LNCaP clone FGC (cell line): ENCODE measurements around the gene ALKBH4.

ENCODE experiments used
- DNase-seq: peaks from one replicate; pipeline ENCODE4 v3.0.0-alpha.2; 2011; ENCODE audit warnings: low read depth
- H3K4me3 ChIP-seq: 2 replicates; pipeline ENCODE4 v1.5.1; 2011; ENCODE audit warnings: mild to moderate bottlenecking, low read depth, low read length, control low read depth
- CTCF ChIP-seq: IDR thresholded peaks from 2 replicates; pipeline ENCODE4 v1.5.1; 2012; ENCODE audit warnings: mild to moderate bottlenecking; ENCODE audit not compliant: control insufficient read depth, insufficient read depth; ENCODE audit errors: extremely low read depth

Gene ALKBH4

GRCh38 chr7:102446387-102447156 lies 18.1 kb downstream of the ALKBH4 start:
- no peak for DNase-seq
- TF ChIP-seq CTCF: no peak
- no peak overlapping the region for H3K4me3 ChIP-seq

DNA sequence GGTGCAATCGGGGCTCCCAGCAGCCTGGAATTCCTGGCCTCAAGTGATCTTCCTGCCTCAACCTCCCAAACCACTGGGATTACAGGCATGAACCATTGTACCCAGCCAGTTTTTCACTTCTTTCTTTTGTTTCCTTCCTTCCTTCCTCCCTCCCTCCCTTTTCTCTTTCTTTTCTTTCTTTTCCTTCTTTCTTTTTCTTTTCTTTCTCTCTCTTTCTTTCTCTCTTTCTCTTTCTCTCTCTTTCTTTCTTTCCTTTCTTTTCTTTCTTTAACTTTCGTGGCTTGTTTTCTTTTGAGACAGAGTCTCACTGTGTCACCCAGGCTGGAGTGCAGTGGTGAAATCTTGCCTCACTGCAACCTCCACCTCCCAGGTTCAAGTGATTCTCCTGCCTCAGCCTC lies 19.0 kb downstream of the ALKBH4 start:
- no peak overlapping the region for H3K4me3 ChIP-seq
- no peak for DNase-seq
- TF ChIP-seq CTCF: no peak

- H3K4me3 ChIP-seq: no peak overlapping the region
- no peak for DNase-seq
- no peak for TF ChIP-seq CTCF
These were observed 19.5 kb downstream of the ALKBH4 start for GRCh38 chr7:102444961-102445673.

- DNase-seq: no peak
- no peak for TF ChIP-seq CTCF
- H3K4me3 ChIP-seq: no peak overlapping the region
These were observed 24.5 kb downstream of the ALKBH4 start for GRCh38 chr7:102439963-102440795.

DNA sequence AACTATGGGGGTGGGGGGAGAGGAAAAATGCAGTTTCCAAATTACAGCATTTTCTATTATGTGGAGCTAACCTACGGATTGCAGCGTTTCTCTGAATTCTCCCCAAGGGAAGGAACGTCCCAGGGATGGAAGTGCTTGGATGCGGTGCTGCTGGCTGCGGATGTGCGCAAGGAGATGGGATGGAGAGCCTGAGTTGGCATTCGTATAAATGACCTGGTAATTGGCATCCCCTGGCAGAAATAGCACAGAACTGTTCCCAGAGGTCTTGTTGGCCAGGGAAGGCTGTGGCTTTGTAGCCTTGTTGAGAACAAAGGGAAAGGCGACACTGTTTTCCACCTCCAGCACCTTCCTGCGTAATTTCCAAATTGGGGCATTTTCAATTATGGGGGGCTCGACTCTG lies 28.5 kb downstream of the ALKBH4 start:
- TF ChIP-seq CTCF: no peak
- H3K4me3 ChIP-seq: no peak overlapping the region
- DNase-seq: no peak

GRCh38 chr7:102434039-102434486 lies 30.6 kb downstream of the ALKBH4 start:
- TF ChIP-seq CTCF: no peak
- peak overlapping the region; percentile 68 for H3K4me3 ChIP-seq
- no peak for DNase-seq
